ENCODE data around the gene SHISA6. TPM values are rescaled to one million over a fixed set of nuclear protein-coding genes. Genes with fewer than 3 reads are reported as not detected.

SHISA6 gene
- polyA plus RNA-seq, 2 donors, result 0.33 to 0.41 TPM

DNA sequence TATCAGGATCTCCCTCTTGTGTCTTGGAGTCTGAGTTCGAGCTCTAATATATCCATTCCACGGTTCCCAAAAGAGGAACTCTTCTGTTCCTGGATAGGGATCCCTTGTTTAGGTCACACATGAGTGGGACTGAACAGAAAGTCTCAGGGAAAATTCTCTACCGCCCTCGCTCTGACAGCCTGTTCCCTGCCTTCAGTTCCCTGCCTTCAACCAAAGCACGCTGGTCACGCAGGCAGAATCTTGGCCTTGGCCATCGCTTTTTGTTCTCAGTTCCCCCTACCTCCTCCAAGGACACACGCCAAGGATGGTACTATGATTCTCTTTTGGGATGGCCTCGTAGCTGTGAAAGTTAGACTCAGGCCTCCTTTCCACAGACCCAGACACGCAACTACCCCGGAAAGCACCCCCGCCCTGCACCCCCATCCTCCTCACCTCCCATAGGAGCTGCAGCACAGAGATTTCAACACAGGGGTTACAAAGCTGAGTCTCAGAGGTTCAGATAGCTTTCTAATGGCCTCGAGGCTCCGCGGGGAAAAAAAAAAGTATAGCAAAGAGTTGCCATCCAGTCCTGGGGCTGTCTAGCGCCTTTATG, 1.5 kb upstream of the SHISA6 start:
- peaks cover 0 to 3% of the 10 kb centered on the region in 2 donors for H3K9me3 ChIP-seq (ENCODE audit: control insufficient read depth in 2 of 2, insufficient read depth in 1 of 2, low read depth in 1 of 2, low read length in 1 of 2)

GRCh38 chr17:11240041-11240840, 772 bp upstream of the SHISA6 start:
- WGBS, 2 donors, result 2% methylated on average over 58 to 90 of the region's 90 CpGs
- Histone ChIP-seq H3K9me3 (ENCODE audit: control insufficient read depth in 2 of 2, insufficient read depth in 1 of 2, low read depth in 1 of 2, low read length in 1 of 2) (peaks cover 0 to 3% of the 10 kb centered on the region in 2 donors), H3K36me3 (ENCODE audit: control insufficient read depth in 2 of 2, insufficient read depth in 2 of 2, low read length in 1 of 2) (no peaks in the 10 kb centered on the region), H3K27ac (ENCODE audit: low read depth in 2 of 2, low read length in 1 of 2) (no peak overlapping the region), H3K4me1 (ENCODE audit: control insufficient read depth in 2 of 2, insufficient read depth in 2 of 2, low read length in 1 of 2) (peaks cover 0 to 12% of the 10 kb centered on the region in 2 donors), H3K27me3 (ENCODE audit: control insufficient read depth in 1 of 2, insufficient read depth in 2 of 2, low read length in 2 of 2) (peaks cover 0 to 6% of the 10 kb centered on the region in 2 donors), H3K4me3 (ENCODE audit: low read depth in 1 of 2, low read length in 2 of 2) (peak overlapping the region; percentile 44 to 58)

More for the DNA sequence above, 1.5 kb upstream of the SHISA6 start:
- WGBS, 2 donors, result 20 to 24% methylated on average over 16 of the region's 16 CpGs
- Histone ChIP-seq H3K4me1 (ENCODE audit: control insufficient read depth in 2 of 2, insufficient read depth in 2 of 2, low read length in 1 of 2) (peaks cover 0 to 12% of the 10 kb centered on the region in 2 donors), H3K4me3 (ENCODE audit: low read depth in 1 of 2, low read length in 2 of 2) (no peak overlapping the region), H3K27ac (ENCODE audit: low read depth in 2 of 2, low read length in 1 of 2) (peak overlapping the region in 1 of 2 donors; percentile 63), H3K27me3 (ENCODE audit: control insufficient read depth in 1 of 2, insufficient read depth in 2 of 2, low read length in 2 of 2) (peaks cover 0 to 6% of the 10 kb centered on the region in 2 donors), H3K36me3 (ENCODE audit: control insufficient read depth in 2 of 2, insufficient read depth in 2 of 2, low read length in 1 of 2) (no peaks in the 10 kb centered on the region)

DNA sequence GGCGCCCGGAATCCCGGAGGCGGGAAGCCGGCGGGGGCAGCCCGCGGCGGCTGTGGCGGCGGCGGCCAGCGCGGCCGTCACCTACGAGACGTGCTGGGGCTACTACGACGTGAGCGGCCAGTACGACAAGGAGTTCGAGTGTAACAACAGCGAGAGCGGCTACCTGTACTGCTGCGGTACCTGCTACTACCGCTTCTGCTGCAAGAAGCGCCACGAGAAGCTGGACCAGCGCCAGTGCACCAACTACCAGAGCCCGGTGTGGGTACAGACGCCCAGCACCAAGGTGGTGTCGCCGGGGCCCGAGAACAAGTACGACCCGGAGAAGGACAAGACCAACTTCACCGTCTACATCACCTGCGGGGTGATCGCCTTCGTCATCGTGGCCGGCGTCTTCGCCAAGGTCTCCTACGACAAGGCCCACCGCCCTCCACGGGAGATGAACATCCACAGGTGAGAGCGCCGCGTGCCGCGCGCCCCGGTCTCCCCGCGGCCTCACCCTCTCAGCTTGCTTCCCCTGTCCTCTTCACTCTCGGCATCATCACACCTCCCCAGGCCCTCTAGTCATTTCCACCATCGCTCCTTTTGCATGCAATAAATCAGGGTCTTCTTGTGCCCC, 706 bp downstream of the SHISA6 start:
- Histone ChIP-seq H3K4me1 (ENCODE audit: control insufficient read depth in 2 of 2, insufficient read depth in 2 of 2, low read length in 1 of 2) (peaks cover 0 to 12% of the 10 kb centered on the region in 2 donors), H3K9me3 (ENCODE audit: control insufficient read depth in 2 of 2, insufficient read depth in 1 of 2, low read depth in 1 of 2, low read length in 1 of 2) (peaks cover 0 to 3% of the 10 kb centered on the region in 2 donors), H3K4me3 (ENCODE audit: low read depth in 1 of 2, low read length in 2 of 2) (peak overlapping the region; percentile 20 to 58), H3K27ac (ENCODE audit: low read depth in 2 of 2, low read length in 1 of 2) (no peak overlapping the region), H3K27me3 (ENCODE audit: control insufficient read depth in 1 of 2, insufficient read depth in 2 of 2, low read length in 2 of 2) (peaks cover 0 to 6% of the 10 kb centered on the region in 2 donors), H3K36me3 (ENCODE audit: control insufficient read depth in 2 of 2, insufficient read depth in 2 of 2, low read length in 1 of 2) (no peaks in the 10 kb centered on the region)
- WGBS, 2 donors, result 20 to 23% methylated on average over 48 to 58 of the region's 58 CpGs

- Histone ChIP-seq H3K27me3 (ENCODE audit: control insufficient read depth in 1 of 2, insufficient read depth in 2 of 2, low read length in 2 of 2) (peaks cover 0 to 6% of the 10 kb centered on the region in 2 donors), H3K4me3 (ENCODE audit: low read depth in 1 of 2, low read length in 2 of 2) (no peak overlapping the region), H3K9me3 (ENCODE audit: control insufficient read depth in 2 of 2, insufficient read depth in 1 of 2, low read depth in 1 of 2, low read length in 1 of 2) (peaks cover 0 to 3% of the 10 kb centered on the region in 2 donors), H3K27ac (ENCODE audit: low read depth in 2 of 2, low read length in 1 of 2) (no peak overlapping the region), H3K36me3 (ENCODE audit: control insufficient read depth in 2 of 2, insufficient read depth in 2 of 2, low read length in 1 of 2) (no peaks in the 10 kb centered on the region), H3K4me1 (ENCODE audit: control insufficient read depth in 2 of 2, insufficient read depth in 2 of 2, low read length in 1 of 2) (peaks cover 0 to 12% of the 10 kb centered on the region in 2 donors)
- WGBS, 2 donors, result 52 to 66% methylated on average over 9 of the region's 9 CpGs
Measured at GRCh38 chr17:11242411-11242810, 1.4 kb downstream of the SHISA6 start.

GRCh38 chr17:11244776-11245175, 3.8 kb downstream of the SHISA6 start:
- 46 to 62% methylated on average over 6 of the region's 6 CpGs for WGBS, 2 donors
- H3K27me3 ChIP-seq (ENCODE audit: control insufficient read depth in 1 of 2, insufficient read depth in 2 of 2, low read length in 2 of 2), result peaks cover 0 to 4% of the 10 kb centered on the region in 2 donors

GRCh38 chr17:11245187-11245586, 4.2 kb downstream of the SHISA6 start:
- peaks cover 0 to 3% of the 10 kb centered on the region in 2 donors for H3K27me3 ChIP-seq (ENCODE audit: control insufficient read depth in 1 of 2, insufficient read depth in 2 of 2, low read length in 2 of 2)
- H3K4me3 ChIP-seq (ENCODE audit: low read depth in 1 of 2, low read length in 2 of 2), result no peak overlapping the region
- 31 to 45% methylated on average over 7 of the region's 7 CpGs for WGBS, 2 donors
- peaks cover 0 to 2% of the 10 kb centered on the region in 2 donors for H3K4me1 ChIP-seq (ENCODE audit: control insufficient read depth in 2 of 2, insufficient read depth in 2 of 2, low read length in 1 of 2)
- H3K36me3 ChIP-seq (ENCODE audit: control insufficient read depth in 2 of 2, insufficient read depth in 2 of 2, low read length in 1 of 2), result no peaks in the 10 kb centered on the region
- H3K9me3 ChIP-seq (ENCODE audit: control insufficient read depth in 2 of 2, insufficient read depth in 1 of 2, low read depth in 1 of 2, low read length in 1 of 2), result peaks cover 0 to 3% of the 10 kb centered on the region in 2 donors
- no peak overlapping the region for H3K27ac ChIP-seq (ENCODE audit: low read depth in 2 of 2, low read length in 1 of 2)

More at GRCh38 chr17:11244776-11245175, 3.8 kb downstream of the SHISA6 start:
- H3K4me1 ChIP-seq (ENCODE audit: control insufficient read depth in 2 of 2, insufficient read depth in 2 of 2, low read length in 1 of 2), result peaks cover 0 to 5% of the 10 kb centered on the region in 2 donors
- H3K36me3 ChIP-seq (ENCODE audit: control insufficient read depth in 2 of 2, insufficient read depth in 2 of 2, low read length in 1 of 2), result no peaks in the 10 kb centered on the region
- H3K9me3 ChIP-seq (ENCODE audit: control insufficient read depth in 2 of 2, insufficient read depth in 1 of 2, low read depth in 1 of 2, low read length in 1 of 2), result peaks cover 0 to 3% of the 10 kb centered on the region in 2 donors
- no peak overlapping the region for H3K4me3 ChIP-seq (ENCODE audit: low read depth in 1 of 2, low read length in 2 of 2)
- no peak overlapping the region for H3K27ac ChIP-seq (ENCODE audit: low read depth in 2 of 2, low read length in 1 of 2)

DNA sequence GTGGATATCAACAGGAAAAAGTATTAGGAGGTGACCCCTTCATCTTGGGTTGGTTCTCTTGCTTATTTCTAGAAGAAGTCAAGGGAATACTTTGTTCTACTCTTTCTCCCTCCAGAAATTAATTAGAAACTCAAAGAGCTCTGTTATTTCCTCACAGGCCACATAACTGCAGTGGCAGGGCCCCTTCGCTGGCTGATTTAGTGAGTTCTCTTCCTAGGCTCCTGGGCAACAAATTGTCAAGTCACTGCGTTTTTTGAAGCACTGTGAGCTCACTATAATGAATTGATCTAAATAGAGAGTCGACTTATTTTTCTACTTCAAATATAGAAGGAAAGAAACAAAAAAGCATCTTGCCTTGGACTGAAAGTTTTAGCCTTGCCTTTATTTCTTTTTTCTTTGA, 4.8 kb downstream of the SHISA6 start:
- Histone ChIP-seq H3K4me1 (ENCODE audit: control insufficient read depth in 2 of 2, insufficient read depth in 2 of 2, low read length in 1 of 2) (peaks cover 0 to 2% of the 10 kb centered on the region in 2 donors), H3K9me3 (ENCODE audit: control insufficient read depth in 2 of 2, insufficient read depth in 1 of 2, low read depth in 1 of 2, low read length in 1 of 2) (peaks cover 0 to 2% of the 10 kb centered on the region in 2 donors), H3K36me3 (ENCODE audit: control insufficient read depth in 2 of 2, insufficient read depth in 2 of 2, low read length in 1 of 2) (no peaks in the 10 kb centered on the region), H3K27ac (ENCODE audit: low read depth in 2 of 2, low read length in 1 of 2) (no peak overlapping the region), H3K4me3 (ENCODE audit: low read depth in 1 of 2, low read length in 2 of 2) (no peak overlapping the region), H3K27me3 (ENCODE audit: control insufficient read depth in 1 of 2, insufficient read depth in 2 of 2, low read length in 2 of 2) (peaks cover 0 to 3% of the 10 kb centered on the region in 2 donors)
- WGBS, 2 donors, result 76 to 86% methylated on average over 3 of the region's 3 CpGs

- no peaks in the 10 kb centered on the region for H3K9me3 ChIP-seq (ENCODE audit: control insufficient read depth in 2 of 2, insufficient read depth in 1 of 2, low read depth in 1 of 2, low read length in 1 of 2)
- no peaks in the 10 kb centered on the region for H3K36me3 ChIP-seq (ENCODE audit: control insufficient read depth in 2 of 2, insufficient read depth in 2 of 2, low read length in 1 of 2)
- no peaks in the 10 kb centered on the region for H3K27me3 ChIP-seq (ENCODE audit: control insufficient read depth in 1 of 2, insufficient read depth in 2 of 2, low read length in 2 of 2)
- H3K27ac ChIP-seq (ENCODE audit: low read depth in 2 of 2, low read length in 1 of 2), result no peak overlapping the region
- H3K4me1 ChIP-seq (ENCODE audit: control insufficient read depth in 2 of 2, insufficient read depth in 2 of 2, low read length in 1 of 2), result no peaks in the 10 kb centered on the region
- H3K4me3 ChIP-seq (ENCODE audit: low read depth in 1 of 2, low read length in 2 of 2), result no peak overlapping the region
- WGBS, 2 donors, result 79 to 87% methylated on average over 7 of the region's 7 CpGs
Measured at GRCh38 chr17:11250161-11250560, 9.1 kb downstream of the SHISA6 start.

GRCh38 chr17:11251561-11252107, 10.6 kb downstream of the SHISA6 start:
- H3K4me3 ChIP-seq (ENCODE audit: low read depth in 1 of 2, low read length in 2 of 2), result no peak overlapping the region
- H3K27ac ChIP-seq (ENCODE audit: low read depth in 2 of 2, low read length in 1 of 2), result no peak overlapping the region
- H3K4me1 ChIP-seq (ENCODE audit: control insufficient read depth in 2 of 2, insufficient read depth in 2 of 2, low read length in 1 of 2), result no peaks in the 10 kb centered on the region
- no peaks in the 10 kb centered on the region for H3K36me3 ChIP-seq (ENCODE audit: control insufficient read depth in 2 of 2, insufficient read depth in 2 of 2, low read length in 1 of 2)
- H3K27me3 ChIP-seq (ENCODE audit: control insufficient read depth in 1 of 2, insufficient read depth in 2 of 2, low read length in 2 of 2), result no peaks in the 10 kb centered on the region
- 53 to 72% methylated on average over 11 of the region's 11 CpGs for WGBS, 2 donors
- H3K9me3 ChIP-seq (ENCODE audit: control insufficient read depth in 2 of 2, insufficient read depth in 1 of 2, low read depth in 1 of 2, low read length in 1 of 2), result no peaks in the 10 kb centered on the region
